GM04503 (cell line): ENCODE results near the gene SORD.
"Not testable (repeated sequence)": the region's sequence is repeated elsewhere in the genome, so short reads cannot be mapped to it uniquely, and the experiment has no call there.

Experiments used
- DNase-seq: peaks from one replicate; pipeline ENCODE4 v3.0.0-alpha.2; 2012; ENCODE audit warnings: low read depth

Gene SORD

DNA sequence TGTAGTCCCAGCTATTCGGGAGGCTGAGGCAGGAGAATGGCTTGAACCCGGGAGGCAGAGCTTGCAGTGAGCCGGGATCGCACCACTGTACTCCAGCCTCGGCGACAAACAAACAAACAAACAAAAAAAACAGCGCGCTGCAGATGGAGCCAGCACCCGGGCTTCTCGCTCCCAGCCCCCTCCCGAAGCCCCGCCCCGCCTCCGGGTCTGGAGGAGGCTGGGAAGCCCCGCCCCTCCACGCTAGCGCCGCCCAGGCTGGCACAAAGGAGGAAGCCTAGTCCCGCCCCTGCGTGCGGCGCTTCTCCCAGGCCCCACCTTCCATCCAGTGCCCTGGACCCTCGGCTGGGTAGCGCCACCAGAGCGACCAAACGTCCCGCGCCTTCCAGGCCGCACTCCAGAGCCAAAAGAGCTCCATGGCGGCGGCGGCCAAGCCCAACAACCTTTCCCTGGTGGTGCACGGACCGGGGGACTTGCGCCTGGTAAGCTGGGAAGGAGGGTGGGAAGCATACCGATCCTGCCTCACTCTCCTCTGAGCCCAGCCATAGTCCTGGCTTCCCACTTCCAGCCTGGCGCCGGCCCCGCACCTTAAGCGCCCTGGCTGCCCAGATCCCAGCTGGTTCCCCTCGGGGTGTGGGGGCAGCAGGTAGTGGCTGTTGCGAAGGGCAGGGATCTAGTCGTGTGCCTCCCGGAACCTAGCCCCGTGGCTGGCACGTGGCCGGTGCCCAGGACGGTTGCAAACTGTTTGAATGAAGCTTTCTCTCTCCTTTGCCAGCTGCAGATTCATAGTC, at the start of gene SORD:
Gene SORD (plus strand): TSS at position 325 of the 788 bp plus-strand sequence. CDS start 89 bp downstream, at position 414.
- peak; percentile 27 for DNase-seq

DNA sequence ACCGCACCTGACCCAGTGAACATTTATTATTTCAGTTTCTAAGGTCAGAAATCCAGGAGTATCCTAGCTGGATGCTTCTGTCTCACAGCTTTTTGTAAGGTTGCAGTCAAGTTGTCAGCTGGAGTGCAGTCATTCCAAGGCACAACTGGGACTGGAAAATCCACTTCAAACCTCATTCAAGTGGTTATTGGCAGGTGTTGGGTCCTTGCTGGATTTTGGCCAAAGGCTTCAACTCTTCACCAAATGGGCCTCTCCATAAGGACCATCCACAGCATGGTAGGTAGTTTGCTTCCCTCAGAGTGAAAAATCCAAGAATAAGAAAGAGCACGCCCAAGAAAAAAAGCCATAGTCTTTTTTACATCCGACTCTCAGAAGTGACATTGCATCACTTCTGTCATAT, 46.8 kb upstream of the SORD start:
- DNase-seq: not testable (repeated sequence)

DNA sequence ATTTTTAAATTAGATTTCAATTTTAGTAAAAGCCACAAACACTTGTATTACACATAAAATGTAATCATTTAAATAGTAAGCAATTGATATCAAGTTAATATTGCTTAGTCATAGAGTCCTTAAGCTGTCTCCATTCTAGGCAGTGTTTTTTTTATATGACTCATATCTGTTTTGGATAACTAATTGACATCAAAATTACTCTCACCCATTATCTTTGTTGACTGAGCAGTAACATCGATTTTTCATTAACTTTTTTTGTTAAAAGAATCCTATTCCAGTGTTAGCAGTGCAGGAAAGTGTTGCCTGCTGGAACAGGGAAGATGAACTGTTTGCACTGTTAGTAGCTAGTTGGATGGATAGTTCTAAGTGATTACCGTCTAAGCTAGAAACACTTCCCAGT, 45.2 kb upstream of the SORD start:
- not testable (repeated sequence) for DNase-seq

DNA sequence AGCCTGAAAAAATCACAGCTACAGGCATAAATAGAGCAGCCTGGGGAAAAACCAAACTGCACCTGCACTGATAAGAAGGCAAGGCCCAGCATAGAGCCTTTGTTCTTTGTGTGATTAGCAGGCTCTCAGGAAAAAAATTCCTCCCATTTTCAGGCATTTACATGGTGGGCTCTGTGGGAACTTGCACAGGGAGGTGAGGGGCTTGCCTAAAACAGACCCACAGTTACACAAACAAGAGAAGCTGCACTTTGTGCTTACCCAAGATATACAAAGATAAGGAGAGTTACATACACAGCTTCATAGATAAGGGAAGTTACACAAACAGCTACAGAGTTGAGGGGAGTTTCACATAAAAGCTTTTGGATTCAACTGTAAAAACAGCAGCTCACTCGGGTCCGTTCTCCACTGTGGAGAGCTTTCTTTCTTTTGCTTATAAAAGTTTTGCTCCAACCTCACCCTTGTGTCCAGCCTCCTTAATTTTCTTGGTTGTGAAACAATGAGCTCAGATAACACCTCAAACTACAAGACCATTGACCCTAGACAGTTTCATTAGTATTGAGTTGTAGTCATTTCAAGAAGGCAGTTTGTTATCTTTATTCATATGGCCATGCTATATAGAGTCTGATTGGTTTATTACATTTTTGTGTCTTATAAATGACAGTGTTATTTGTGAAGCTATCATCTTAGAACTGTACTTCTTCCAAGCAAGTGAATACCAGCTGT, 43.2 kb upstream of the SORD start:
- DNase-seq: not testable (repeated sequence)

GRCh38 chr15:44984144-44984543, 38.9 kb upstream of the SORD start:
- not testable (repeated sequence) for DNase-seq

DNA sequence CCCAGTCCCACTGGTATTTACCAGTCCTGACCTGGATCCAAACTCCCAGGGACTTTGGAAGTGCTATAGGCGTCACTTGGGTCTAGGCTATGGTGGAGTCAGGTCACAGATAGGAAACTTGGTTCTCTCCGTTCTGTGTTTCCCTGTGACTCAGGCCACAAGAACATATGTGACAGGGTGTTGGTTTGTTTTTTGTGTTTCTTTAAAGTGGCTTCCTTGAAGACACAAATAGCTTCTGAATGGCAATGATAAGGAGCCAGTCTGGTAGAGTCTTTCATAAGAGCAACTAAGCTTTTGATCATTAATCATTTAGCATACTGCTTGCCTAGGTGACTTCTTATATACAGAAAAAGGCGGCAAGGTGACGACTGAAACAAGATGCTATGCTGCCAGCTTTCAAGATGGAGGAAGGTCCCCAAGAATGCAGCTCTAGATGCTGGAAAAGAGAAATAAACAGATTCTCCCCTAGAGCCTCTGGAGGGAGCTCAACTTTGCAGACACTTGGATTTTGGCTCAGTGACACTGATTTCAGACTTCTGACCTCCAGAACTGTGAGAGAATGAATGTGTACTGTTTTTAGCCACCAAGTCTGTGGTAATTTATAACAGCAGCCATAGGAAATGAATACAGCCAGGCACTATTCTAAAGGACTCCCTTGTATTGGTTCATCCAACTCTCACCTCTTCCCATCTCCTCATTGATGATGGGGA, 36.5 kb upstream of the SORD start:
- not testable (repeated sequence) for DNase-seq

DNA sequence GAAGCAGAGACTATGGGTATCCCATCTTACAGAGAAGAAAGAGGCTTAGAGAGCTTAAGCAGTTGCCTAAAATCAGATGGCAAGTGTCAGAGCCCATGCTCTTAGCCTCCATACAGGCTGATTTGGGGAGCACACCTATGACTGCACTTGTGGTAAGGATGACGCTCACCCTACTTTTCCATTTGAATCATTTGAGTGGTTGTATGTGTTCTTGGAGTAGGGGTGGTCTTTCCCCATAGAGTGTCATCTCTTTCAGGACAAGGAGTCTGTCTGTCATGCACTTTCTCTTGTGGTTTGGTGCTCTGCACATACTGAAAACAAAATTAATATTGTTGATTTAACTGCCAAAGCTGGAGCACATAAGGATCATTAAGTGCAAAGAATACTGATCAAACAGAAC, 35.3 kb upstream of the SORD start:
- DNase-seq: not testable (repeated sequence)

DNA sequence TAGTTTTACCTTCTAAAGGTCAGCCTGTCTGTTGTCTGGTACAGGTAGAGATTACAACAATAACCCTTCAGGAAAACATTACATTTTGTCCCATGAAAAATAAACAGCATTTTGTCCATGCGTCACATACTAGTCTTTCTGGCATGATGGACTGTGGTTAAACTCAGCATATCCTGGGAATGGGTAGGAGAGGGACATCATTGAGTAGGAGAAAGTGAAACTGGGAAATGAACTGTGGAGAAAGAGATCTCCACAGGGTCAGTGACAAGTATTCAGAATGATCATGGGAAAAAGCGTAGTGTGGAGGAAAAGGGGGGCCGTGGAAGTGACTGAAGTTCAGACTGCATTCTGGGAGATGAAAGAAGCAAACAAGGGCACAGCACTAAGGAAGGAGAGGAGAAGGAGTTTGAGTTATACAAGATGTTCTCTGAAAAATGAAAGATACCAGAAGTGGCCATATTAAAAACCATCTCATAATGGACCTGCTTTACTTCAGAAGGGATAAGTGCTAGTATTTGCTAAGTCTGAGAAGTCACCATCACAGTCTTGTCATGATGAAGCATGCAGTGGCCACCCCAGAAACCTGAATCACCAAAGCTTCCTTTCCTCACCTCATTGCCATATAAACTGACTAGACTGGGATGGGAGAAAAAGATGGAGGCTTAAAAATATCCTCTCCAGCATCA, 34.7 kb upstream of the SORD start:
- not testable (repeated sequence) for DNase-seq

- DNase-seq: not testable (repeated sequence)
These were observed 34.1 kb upstream of the SORD start for GRCh38 chr15:44988870-44989219.

DNA sequence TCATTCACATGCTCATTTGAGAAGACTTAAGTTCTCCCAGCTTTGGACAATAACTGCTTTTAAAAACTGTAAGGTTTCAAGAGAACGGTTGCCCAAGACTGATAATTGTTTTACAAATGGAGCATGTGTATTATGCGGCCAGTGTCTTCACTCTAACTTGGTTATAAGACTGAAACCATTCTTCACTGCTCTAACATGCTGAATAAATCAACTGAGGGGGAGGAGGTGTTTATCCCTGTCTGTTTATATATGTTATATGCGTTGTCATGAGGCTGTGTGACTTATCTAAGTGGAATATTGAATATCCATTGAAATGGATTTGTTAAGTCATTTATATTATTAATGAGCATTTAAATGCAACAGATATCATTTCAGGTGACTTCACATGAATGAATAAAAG, 25.4 kb upstream of the SORD start:
- DNase-seq: not testable (repeated sequence)

GRCh38 chr15:44999105-44999504, 23.9 kb upstream of the SORD start:
- DNase-seq: no peak

GRCh38 chr15:45001180-45001579, 21.8 kb upstream of the SORD start:
- not testable (repeated sequence) for DNase-seq

DNA sequence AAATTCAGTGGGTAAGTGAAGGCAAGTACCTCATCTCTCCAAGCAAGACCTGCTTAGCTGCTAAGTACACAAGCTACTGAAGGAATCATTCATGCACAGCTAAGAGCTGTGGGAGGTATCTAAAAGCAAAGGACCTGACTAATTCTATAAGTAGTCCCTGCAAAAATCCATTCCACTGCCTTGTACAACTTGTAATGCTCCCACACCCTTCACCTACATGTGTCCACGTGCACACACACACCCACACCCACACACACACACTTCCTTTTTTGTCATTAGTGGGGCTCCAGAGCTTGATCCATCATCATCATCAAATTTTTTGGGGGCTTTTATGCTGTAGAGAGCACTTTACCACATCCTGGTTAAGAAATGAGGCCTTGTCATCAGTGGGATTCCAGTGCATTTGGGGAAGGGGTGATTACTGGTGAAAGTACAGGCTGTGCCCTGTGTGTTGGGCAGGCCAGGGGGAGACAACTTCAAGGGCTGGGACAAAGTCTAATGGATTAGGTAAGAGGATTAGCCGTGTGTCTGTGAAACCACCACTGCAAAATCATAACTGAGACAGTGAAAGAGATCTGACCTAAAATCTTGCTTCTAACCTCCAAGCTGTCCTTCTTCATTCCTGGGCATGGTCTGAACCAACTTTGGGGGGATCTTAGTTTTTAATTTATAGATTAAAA, 19.1 kb upstream of the SORD start:
- DNase-seq: not testable (repeated sequence)

GRCh38 chr15:45004590-45005175, 18.3 kb upstream of the SORD start:
- not testable (repeated sequence) for DNase-seq

GRCh38 chr15:45009046-45009445, 13.9 kb upstream of the SORD start:
- DNase-seq: no peak

DNA sequence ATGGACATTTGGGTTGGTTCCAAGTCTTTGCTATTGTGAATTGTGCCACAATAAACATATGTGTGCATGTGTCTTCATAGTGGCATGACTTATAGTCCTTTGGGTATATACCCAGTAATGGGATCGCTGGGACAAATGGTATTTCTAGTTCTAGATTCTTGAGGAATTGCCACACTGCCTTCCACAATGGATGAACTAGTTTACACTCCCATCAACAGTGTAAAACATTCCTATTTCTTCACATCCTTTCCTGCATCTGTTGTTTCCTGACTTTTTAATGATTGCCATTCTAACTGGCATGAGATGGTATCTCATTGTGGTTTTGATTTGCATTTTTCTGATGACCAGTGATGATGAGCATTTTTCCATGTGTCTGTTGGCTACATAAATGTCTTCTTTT, 7.9 kb upstream of the SORD start:
- not testable (repeated sequence) for DNase-seq

DNA sequence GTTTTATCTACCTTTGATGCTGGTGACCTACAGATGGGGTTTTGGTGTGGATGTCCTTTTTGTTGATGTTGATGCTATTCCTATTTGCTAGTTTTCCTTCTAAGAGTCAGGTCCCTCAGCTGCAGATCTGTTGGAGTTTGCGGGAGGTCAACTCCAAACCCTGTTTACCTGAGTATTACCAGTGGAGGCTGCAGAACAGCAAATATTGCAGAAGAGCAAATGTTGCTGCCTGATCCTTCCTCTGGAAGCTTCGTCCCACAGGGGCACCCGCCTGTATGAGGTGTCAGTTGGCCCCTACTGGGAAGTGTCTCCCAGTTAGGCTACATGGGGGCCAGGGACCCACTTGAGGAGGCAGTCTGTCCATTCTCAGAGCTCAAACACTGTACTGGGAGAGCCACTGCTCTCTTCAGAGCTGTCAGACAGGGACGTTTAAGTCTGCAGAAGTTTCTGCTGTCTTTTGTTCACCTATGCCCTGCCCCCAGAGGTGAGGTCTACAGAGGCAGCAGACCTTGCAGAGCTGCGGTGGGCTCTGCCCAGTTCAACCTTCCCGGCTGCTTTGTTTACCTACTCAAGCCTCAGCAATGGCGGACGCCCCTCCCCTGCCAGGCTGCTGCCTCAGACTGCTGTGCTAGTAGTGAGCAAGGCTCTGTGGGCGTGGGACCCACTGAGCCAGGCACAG, 2.6 kb upstream of the SORD start:
- not testable (repeated sequence) for DNase-seq

DNA sequence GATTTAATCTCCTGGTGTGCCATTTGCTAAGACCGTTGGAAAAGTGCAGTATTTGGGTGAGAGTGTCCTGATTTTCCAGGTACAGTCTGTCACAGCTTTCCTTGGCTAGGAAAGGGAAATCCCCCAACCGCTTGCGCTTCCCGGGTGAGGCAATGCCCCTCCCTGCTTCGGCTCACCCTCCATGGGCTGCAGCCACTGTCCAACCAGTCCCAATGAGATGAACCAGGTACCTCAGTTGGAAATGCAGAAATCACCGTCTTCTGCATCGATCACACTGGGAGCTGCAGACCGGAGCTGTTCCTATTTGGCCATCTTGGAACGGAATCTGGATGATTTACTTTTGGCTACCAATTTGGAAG, 2.1 kb upstream of the SORD start:
- DNase-seq: not testable (repeated sequence)

GRCh38 chr15:45021348-45021747, 1.6 kb upstream of the SORD start:
- no peak for DNase-seq

DNA sequence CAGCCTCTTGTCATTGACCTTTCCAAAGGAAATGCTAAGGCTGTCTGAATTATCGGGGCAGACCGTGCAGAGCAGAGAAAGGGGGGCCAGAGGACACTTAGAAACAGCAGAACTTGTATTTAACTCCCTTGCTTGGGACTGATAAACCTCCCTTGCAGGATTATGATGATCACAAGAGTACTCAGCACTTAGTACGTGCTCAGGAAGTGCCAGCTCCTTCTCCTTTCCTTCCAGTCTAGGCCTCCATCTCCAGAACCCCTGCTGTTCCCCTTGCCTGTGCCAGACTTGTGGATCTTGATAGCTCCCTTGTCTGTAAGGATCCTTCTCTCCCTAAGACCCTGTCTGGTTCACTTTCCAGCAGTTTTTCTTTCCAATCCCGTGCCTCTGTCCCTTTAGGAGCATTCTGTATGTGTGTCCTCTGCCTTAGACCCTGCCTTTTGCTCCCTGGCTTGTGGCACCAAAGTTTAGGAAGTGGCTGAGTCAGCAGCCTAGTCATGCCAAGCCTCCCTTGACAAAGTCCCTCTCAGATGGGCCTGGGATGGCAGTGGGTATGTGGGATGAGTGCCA, 747 bp downstream of the SORD start:
- DNase-seq: no peak
